Activated naive CD8-positive, alpha-beta T cell treated with anti-CD3 and anti-CD28 coated beads, Interleukin-2, amount 10 ng/mL, durations not matched to agents 7 days and 5 days (primary cell): ENCODE results near the gene UBLCP1. TPM values are rescaled to one million over a fixed set of nuclear protein-coding genes. Genes with fewer than 3 reads are reported as not detected.
"Not testable (repeated sequence)": the region's sequence is repeated elsewhere in the genome, so short reads cannot be mapped to it uniquely, and the experiment has no call there.

Source experiments
- ATAC-seq: fragments of 150-1000 bp; cut with Tn5 transposase; one replicate; pipeline ENCODE4 v1.10.0; 2021; ENCODE audit warnings: low read depth, moderate library complexity
- POLR2A ChIA-PET: fragments of 350-600 bp; sonication (Branson Sonifier 250); formaldehyde crosslinking; loops from one replicate; lab custom pipeline; 2021; ENCODE audit warnings: antibody characterized with exemption; lab: Charles Lee
- DNase-seq: peaks from one replicate; pipeline ENCODE4 v3.0.0; 2021
- H3K27ac Mint-ChIP-seq: one replicate; pipeline ENCODE4 v1.8.0; 2022; ENCODE audit warnings: mild to moderate bottlenecking, mixed read lengths
- H3K27me3 Mint-ChIP-seq: one replicate; pipeline ENCODE4 v1.8.0; 2022; ENCODE audit warnings: mild to moderate bottlenecking, moderate library complexity, mixed read lengths
- H3K36me3 Mint-ChIP-seq: one replicate; pipeline ENCODE4 v1.8.0; 2021; ENCODE audit warnings: mild to moderate bottlenecking, mixed read lengths
- H3K4me1 Mint-ChIP-seq: one replicate; pipeline ENCODE4 v1.8.0; 2021; ENCODE audit warnings: mixed read lengths
- H3K4me3 Mint-ChIP-seq: one replicate; pipeline ENCODE4 v1.8.0; 2022; ENCODE audit warnings: mild to moderate bottlenecking, moderate library complexity, mixed read lengths
- H3K9me3 Mint-ChIP-seq: one replicate; pipeline ENCODE4 v1.8.0; 2021; ENCODE audit warnings: mixed read lengths
- total RNA-seq, 2 experiments: library from RNA; stranded (reverse); gene quantifications; one replicate each; pipeline ENCODE4 v1.2.3, GENCODE V29; 2021

UBLCP1 gene
- total RNA-seq, 2 experiments from 2014 or later, result 28.7 to 30.8 TPM

GRCh38 chr5:159260212-159260611 lies 2.9 kb upstream of the UBLCP1 start:
- DNase-seq, POLR2A ChIA-PET, ATAC-seq, H3K4me3 Mint-ChIP-seq, H3K9me3 Mint-ChIP-seq, H3K27ac Mint-ChIP-seq: not testable (repeated sequence)
- Mint-ChIP-seq H3K36me3 (peaks cover 14% of the 10 kb centered on the region), H3K27me3 (peaks cover 12% of the 10 kb centered on the region), H3K4me1 (peaks cover 19% of the 10 kb centered on the region)

GRCh38 chr5:159262472-159262858 lies 625 bp upstream of the UBLCP1 start:
- peaks cover 4% of the 10 kb centered on the region for H3K27me3 Mint-ChIP-seq
- peaks cover 10% of the 10 kb centered on the region for H3K9me3 Mint-ChIP-seq
- H3K36me3 Mint-ChIP-seq, result peaks cover 30% of the 10 kb centered on the region
- H3K4me1 Mint-ChIP-seq, result peaks cover 19% of the 10 kb centered on the region
- DNase-seq, result no peak
- POLR2A ChIA-PET, result interaction anchor here (0.5 to 1.8 kb wide), 5 partner anchors 19 to 121 kb away, joined by 3 to 14 read pairs (median 5); no protein-coding TSS in a partner anchor
- peak overlapping the region; percentile 95 for H3K4me3 Mint-ChIP-seq
- peak; percentile 11 for ATAC-seq
- peak overlapping the region; percentile 97 for H3K27ac Mint-ChIP-seq

- peak overlapping the region; percentile 95 for H3K4me3 Mint-ChIP-seq
- DNase-seq (no peak), ATAC-seq (no peak)
- H3K27ac Mint-ChIP-seq, result peak overlapping the region; percentile 97
- POLR2A ChIA-PET, result interaction anchor here (1.7 kb wide), 1 partner anchor 55 kb away, joined by 12 read pairs; no protein-coding TSS in a partner anchor
- peaks cover 10% of the 10 kb centered on the region for H3K9me3 Mint-ChIP-seq
- peaks cover 36% of the 10 kb centered on the region for H3K36me3 Mint-ChIP-seq
- H3K27me3 Mint-ChIP-seq, result no peaks in the 10 kb centered on the region
- peaks cover 22% of the 10 kb centered on the region for H3K4me1 Mint-ChIP-seq
Measured at GRCh38 chr5:159263569-159263905, 447 bp downstream of the UBLCP1 start.

- ATAC-seq, H3K4me3 Mint-ChIP-seq, H3K27ac Mint-ChIP-seq, DNase-seq, POLR2A ChIA-PET, H3K27me3 Mint-ChIP-seq: not testable (repeated sequence)
- H3K4me1 Mint-ChIP-seq, result peaks cover 22% of the 10 kb centered on the region
- peaks cover 10% of the 10 kb centered on the region for H3K9me3 Mint-ChIP-seq
- H3K36me3 Mint-ChIP-seq, result peaks cover 50% of the 10 kb centered on the region
Measured at GRCh38 chr5:159266764-159267163, 3.7 kb downstream of the UBLCP1 start.

GRCh38 chr5:159269723-159270122 lies 6.6 kb downstream of the UBLCP1 start:
- POLR2A ChIA-PET, result no interaction called here
- Mint-ChIP-seq H3K27ac (no peak overlapping the region), H3K36me3 (peaks cover 45% of the 10 kb centered on the region), H3K9me3 (peaks cover 10% of the 10 kb centered on the region), H3K4me3 (no peak overlapping the region), H3K4me1 (peaks cover 13% of the 10 kb centered on the region), H3K27me3 (no peaks in the 10 kb centered on the region)
- no peak for ATAC-seq
- no peak for DNase-seq

GRCh38 chr5:159273923-159274322 lies 10.8 kb downstream of the UBLCP1 start:
- POLR2A ChIA-PET, result interaction anchor here (0.7 kb wide), 1 partner anchor 66 kb away, joined by 4 read pairs; no protein-coding TSS in a partner anchor
- H3K27ac Mint-ChIP-seq, result no peak overlapping the region

GRCh38 chr5:159274676-159275075 lies 11.6 kb downstream of the UBLCP1 start:
- H3K27me3 Mint-ChIP-seq, result no peaks in the 10 kb centered on the region
- DNase-seq (no peak), ATAC-seq (no peak)
- no peak overlapping the region for H3K27ac Mint-ChIP-seq
- H3K4me3 Mint-ChIP-seq, result no peak overlapping the region
- no peaks in the 10 kb centered on the region for H3K9me3 Mint-ChIP-seq
- H3K4me1 Mint-ChIP-seq, result peaks cover 10% of the 10 kb centered on the region
- peaks cover 38% of the 10 kb centered on the region for H3K36me3 Mint-ChIP-seq
- POLR2A ChIA-PET, result no interaction called here

More at GRCh38 chr5:159273923-159274322, 10.8 kb downstream of the UBLCP1 start:
- Mint-ChIP-seq H3K4me1 (peaks cover 15% of the 10 kb centered on the region), H3K4me3 (no peak overlapping the region), H3K36me3 (peaks cover 38% of the 10 kb centered on the region), H3K9me3 (no peaks in the 10 kb centered on the region), H3K27me3 (no peaks in the 10 kb centered on the region)
- no peak for ATAC-seq
- no peak for DNase-seq

GRCh38 chr5:159286420-159287035 lies 23.4 kb downstream of the UBLCP1 start:
- Mint-ChIP-seq H3K4me3 (no peak overlapping the region), H3K27me3 (no peaks in the 10 kb centered on the region), H3K9me3 (no peaks in the 10 kb centered on the region), H3K4me1 (peaks cover 2% of the 10 kb centered on the region), H3K36me3 (peaks cover 6% of the 10 kb centered on the region), H3K27ac (no peak overlapping the region)
- POLR2A ChIA-PET, result no interaction called here
- no peak for DNase-seq
- ATAC-seq, result no peak

GRCh38 chr5:159290741-159291140 lies 27.7 kb downstream of the UBLCP1 start:
- no peak overlapping the region for H3K4me3 Mint-ChIP-seq
- H3K9me3 Mint-ChIP-seq, result no peaks in the 10 kb centered on the region
- peaks cover 5% of the 10 kb centered on the region for H3K36me3 Mint-ChIP-seq
- peaks cover 2% of the 10 kb centered on the region for H3K27me3 Mint-ChIP-seq
- DNase-seq (no peak), ATAC-seq (no peak)
- H3K4me1 Mint-ChIP-seq, result peaks cover 2% of the 10 kb centered on the region
- no peak overlapping the region for H3K27ac Mint-ChIP-seq
- POLR2A ChIA-PET, result no interaction called here

GRCh38 chr5:159294921-159295320 lies 31.8 kb downstream of the UBLCP1 start:
- no peak overlapping the region for H3K4me3 Mint-ChIP-seq
- ATAC-seq (no peak), DNase-seq (no peak)
- no peak overlapping the region for H3K27ac Mint-ChIP-seq
- H3K4me1 Mint-ChIP-seq, result no peaks in the 10 kb centered on the region
- H3K27me3 Mint-ChIP-seq, result peaks cover 2% of the 10 kb centered on the region
- POLR2A ChIA-PET, result interaction anchor here (0.6 kb wide), 1 partner anchor 532 kb away, joined by 3 read pairs; no protein-coding TSS in a partner anchor
- H3K9me3 Mint-ChIP-seq, result peaks cover 10% of the 10 kb centered on the region
- H3K36me3 Mint-ChIP-seq, result peaks cover 6% of the 10 kb centered on the region

GRCh38 chr5:159297300-159297699 lies 34.2 kb downstream of the UBLCP1 start:
- ATAC-seq, POLR2A ChIA-PET, H3K4me3 Mint-ChIP-seq, H3K27me3 Mint-ChIP-seq, H3K36me3 Mint-ChIP-seq, H3K27ac Mint-ChIP-seq, H3K4me1 Mint-ChIP-seq, DNase-seq: not testable (repeated sequence)
- peaks cover 20% of the 10 kb centered on the region for H3K9me3 Mint-ChIP-seq

GRCh38 chr5:159301466-159301865 lies 38.4 kb downstream of the UBLCP1 start:
- Mint-ChIP-seq H3K27ac (no peak overlapping the region), H3K27me3 (peaks cover 23% of the 10 kb centered on the region), H3K4me3 (no peak overlapping the region), H3K4me1 (no peaks in the 10 kb centered on the region), H3K36me3 (peaks cover 6% of the 10 kb centered on the region), H3K9me3 (peaks cover 27% of the 10 kb centered on the region)
- ATAC-seq (no peak), DNase-seq (no peak)
- POLR2A ChIA-PET, result no interaction called here

- H3K27me3 Mint-ChIP-seq, result peaks cover 23% of the 10 kb centered on the region
- ATAC-seq, H3K4me1 Mint-ChIP-seq, H3K4me3 Mint-ChIP-seq, H3K27ac Mint-ChIP-seq, POLR2A ChIA-PET, H3K36me3 Mint-ChIP-seq, DNase-seq: not testable (repeated sequence)
- H3K9me3 Mint-ChIP-seq, result peaks cover 27% of the 10 kb centered on the region
Measured at GRCh38 chr5:159301929-159302860, 39.1 kb downstream of the UBLCP1 start.
